GM12874 (cell line): ENCODE data around the gene XIRP2.

Experiments
- TF ChIP-seq, protein P1 (sequence below): IDR thresholded peaks from 2 replicates; pipeline ENCODE4 v1.5.1; 2011; ENCODE audit warnings: low read depth, mild to moderate bottlenecking, control low read depth, low read length, moderate library complexity; ENCODE audit not compliant: insufficient read depth

Gene XIRP2

DNA sequence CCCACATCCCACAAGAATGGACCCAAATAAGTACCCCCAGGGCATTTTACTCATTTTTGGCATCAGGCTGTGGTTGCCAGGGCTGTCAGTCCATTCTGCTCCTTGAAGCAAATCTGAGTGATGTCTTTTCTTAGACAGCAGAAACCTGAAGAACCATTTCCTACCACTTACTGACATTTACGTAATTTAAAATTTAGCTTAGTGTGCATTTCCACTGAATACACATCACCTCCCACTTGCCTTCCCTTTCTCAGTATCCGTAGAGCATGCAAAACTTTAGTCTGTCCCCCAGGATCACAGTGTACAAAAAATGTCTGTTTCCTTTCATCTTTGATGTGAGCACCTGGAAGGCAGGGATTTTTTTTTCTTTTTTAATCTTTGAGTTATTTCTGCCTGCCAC is 130.3 kb downstream of the XIRP2 start:
- TF ChIP-seq, protein P1, sequence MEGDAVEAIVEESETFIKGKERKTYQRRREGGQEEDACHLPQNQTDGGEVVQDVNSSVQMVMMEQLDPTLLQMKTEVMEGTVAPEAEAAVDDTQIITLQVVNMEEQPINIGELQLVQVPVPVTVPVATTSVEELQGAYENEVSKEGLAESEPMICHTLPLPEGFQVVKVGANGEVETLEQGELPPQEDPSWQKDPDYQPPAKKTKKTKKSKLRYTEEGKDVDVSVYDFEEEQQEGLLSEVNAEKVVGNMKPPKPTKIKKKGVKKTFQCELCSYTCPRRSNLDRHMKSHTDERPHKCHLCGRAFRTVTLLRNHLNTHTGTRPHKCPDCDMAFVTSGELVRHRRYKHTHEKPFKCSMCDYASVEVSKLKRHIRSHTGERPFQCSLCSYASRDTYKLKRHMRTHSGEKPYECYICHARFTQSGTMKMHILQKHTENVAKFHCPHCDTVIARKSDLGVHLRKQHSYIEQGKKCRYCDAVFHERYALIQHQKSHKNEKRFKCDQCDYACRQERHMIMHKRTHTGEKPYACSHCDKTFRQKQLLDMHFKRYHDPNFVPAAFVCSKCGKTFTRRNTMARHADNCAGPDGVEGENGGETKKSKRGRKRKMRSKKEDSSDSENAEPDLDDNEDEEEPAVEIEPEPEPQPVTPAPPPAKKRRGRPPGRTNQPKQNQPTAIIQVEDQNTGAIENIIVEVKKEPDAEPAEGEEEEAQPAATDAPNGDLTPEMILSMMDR, result no peak

DNA sequence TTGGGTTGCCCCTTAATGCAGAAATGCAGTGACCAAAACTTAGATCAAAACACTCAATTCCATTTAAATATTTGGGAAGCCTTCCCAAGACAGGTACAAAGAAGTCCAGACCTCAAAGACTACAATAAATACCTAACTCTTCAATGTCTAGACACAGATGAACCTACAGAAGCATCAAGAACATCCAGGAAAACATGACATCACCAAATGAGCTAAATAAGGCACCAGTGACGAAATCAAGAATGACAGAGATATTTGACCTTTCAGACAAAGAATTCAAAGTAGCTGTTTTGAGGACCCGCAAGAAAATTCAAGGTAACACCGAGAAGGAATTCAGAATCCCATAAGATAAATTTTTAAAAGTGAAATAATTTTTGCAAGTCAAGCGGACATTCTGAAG is 140.2 kb downstream of the XIRP2 start:
- TF ChIP-seq, protein P1, result no peak

DNA sequence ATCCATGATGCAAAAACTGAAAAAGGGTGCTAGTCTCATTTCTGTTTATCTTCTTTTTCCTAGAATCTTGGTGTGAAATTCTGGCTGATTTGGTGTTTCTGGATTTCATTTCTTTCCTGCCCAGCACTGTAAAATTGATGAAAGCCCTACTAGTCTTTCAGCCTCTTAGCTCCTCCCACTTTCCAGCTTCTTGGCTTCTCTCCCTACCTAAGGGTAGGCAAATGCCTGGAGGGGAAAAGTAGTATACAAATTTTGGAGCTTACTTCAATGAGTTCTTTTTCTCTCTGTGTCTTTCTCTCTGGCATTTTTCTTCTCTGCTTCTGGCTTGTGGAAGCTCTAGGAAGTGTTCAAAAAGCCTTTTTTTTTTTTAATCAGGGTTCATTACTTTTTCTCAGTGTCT is 160.5 kb downstream of the XIRP2 start:
- TF ChIP-seq, protein P1, result no peak

DNA sequence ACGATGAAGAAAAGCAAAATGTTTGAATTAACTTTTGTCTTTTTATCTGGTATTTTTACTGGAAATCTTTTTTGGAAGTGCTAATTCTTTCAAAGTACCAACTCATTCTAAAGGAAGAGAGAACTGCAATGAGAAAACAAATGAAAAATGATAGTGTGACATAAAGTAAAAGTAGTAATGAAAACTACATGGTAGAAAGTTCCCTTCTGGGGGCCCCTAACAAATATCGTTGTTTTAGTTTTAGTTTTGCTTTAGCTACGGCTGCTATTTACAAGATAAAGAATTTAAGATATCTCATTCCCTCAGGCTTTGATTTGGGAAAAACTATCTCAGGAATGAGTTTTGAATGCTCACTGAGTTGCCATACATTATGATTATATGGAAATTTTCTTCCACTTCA is 161.4 kb downstream of the XIRP2 start:
- TF ChIP-seq, protein P1, result no peak

DNA sequence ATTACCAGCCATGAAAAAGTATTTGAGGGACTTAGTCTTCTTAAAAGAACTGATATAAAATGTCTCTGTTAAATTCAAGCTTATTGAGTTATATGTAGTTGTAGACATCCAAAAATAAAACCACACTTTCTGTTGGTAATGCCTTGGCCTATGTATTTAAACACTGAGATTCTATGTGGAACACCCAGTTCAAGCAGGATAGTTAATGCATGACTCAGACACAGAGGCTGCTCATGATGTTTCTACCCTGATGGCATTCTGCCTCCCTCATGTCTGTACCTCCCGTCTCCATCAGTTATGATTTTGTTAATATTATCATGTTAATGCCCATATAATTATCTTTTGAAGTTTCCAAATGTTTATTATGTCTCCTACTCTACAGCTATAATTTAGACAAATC is 164.5 kb downstream of the XIRP2 start:
- TF ChIP-seq, protein P1, result no peak

DNA sequence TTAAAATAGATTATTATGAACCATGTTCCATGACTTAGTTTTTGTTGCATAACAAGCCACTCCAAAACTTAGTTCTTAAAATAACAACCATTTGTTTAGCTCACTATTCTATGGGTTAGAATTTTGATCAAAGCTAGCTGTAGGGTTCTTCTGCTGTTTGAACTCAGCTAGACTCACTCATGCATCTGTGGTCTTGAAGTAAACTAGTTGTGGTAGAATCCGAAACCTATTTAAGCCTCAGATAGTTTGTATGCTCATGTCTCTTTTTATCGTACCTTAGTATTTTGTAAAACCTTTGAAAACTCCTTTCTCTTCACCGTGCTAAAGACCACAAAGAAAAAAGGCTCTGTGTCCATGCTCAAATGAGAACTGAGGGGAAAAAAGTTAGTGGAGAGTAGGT is 166.6 kb downstream of the XIRP2 start:
- TF ChIP-seq, protein P1, result no peak

DNA sequence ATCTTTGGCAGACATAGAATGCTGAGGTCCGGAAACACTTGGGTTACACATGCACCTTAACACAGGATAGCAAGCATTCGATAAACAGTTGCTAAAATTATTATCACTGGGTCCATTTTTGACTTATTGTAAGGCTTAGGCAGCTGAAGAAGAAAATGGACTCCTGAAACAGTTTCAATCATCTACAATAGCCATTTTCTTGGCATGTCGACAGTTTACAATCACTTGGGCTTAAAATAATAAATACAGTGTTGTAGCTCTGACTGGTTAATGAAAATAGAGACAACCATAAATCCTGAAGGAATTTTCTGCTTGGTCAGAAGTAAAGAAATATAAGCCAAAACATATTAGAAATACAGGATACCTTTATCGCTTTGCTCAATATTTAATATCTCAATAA is 169.2 kb downstream of the XIRP2 start:
- TF ChIP-seq, protein P1, result no peak

DNA sequence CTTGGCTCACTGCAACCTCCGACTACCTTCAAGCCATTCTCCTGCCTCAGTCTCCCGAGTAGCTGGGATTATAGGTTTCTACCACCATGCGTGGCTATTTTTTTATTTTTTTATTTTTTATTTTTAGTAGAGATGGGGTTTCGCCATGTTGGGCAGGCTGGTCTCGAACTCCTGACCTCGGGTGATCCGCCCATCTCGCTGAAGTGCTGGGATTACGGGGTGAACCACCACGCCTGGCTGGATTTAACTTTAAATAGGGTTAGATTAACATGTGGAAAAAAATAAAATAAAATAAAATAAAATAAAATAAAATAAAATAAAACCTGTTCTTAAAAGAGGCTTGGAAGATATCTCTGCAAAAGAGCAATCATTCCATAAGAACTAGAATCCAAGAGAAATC is 170.9 kb downstream of the XIRP2 start:
- TF ChIP-seq, protein P1, result no peak
